ENCODE measurements around the gene GNPTAB.

DNA sequence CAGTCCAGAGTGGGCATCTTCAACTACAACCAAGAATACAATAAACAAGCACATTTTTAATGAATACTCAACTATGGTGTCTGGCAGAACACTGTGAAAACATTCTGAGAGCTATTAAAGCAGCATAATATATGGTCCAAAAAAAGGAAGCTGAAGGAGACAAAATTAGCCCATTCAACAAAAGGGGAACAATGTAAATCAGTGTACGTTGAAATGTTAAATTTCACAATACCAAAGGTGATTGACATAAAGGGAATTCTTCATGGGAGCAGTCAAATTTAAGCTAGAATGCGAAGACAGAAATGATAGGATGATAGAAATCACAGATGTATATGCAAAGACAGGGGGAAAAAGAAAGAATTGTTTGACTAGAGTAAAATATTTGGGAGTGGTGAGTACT is 50.2 kb downstream of the GNPTAB start:
- TF ChIP-seq POLR2A (IDR thresholded peaks at IDR 0.05), result no peak
- TF ChIP-seq, protein P1, sequence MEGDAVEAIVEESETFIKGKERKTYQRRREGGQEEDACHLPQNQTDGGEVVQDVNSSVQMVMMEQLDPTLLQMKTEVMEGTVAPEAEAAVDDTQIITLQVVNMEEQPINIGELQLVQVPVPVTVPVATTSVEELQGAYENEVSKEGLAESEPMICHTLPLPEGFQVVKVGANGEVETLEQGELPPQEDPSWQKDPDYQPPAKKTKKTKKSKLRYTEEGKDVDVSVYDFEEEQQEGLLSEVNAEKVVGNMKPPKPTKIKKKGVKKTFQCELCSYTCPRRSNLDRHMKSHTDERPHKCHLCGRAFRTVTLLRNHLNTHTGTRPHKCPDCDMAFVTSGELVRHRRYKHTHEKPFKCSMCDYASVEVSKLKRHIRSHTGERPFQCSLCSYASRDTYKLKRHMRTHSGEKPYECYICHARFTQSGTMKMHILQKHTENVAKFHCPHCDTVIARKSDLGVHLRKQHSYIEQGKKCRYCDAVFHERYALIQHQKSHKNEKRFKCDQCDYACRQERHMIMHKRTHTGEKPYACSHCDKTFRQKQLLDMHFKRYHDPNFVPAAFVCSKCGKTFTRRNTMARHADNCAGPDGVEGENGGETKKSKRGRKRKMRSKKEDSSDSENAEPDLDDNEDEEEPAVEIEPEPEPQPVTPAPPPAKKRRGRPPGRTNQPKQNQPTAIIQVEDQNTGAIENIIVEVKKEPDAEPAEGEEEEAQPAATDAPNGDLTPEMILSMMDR (IDR thresholded peaks at IDR 0.05), result no peak
